Mesothelial cell of epicardium (in vitro differentiated cells): Measurements from ENCODE around the gene FGF6. TPM values are rescaled to one million over a fixed set of nuclear protein-coding genes. Genes with fewer than 3 reads are reported as not detected.

ENCODE experiments used
- DNase-seq, 2 experiments: peaks; one replicate each; pipeline ENCODE4 v3.0.0; 2021; ENCODE audit warnings: low spot score in 2 of 2; ENCODE audit not compliant: unreplicated experiment in 2 of 2
- H3K27ac Mint-ChIP-seq: 2 replicates; pipeline ENCODE4 v1.8.0; 2021; ENCODE audit warnings: mixed read lengths
- H3K27me3 Mint-ChIP-seq: 2 replicates; pipeline ENCODE4 v1.8.0; 2021; ENCODE audit warnings: low read depth, mixed read lengths
- H3K36me3 Mint-ChIP-seq: 2 replicates; pipeline ENCODE4 v1.8.0; 2021; ENCODE audit warnings: mixed read lengths
- H3K4me1 Mint-ChIP-seq: 2 replicates; pipeline ENCODE4 v1.8.0; 2021; ENCODE audit warnings: mixed read lengths
- H3K4me3 Mint-ChIP-seq: 2 replicates; pipeline ENCODE4 v1.8.0; 2021; ENCODE audit warnings: mild to moderate bottlenecking, moderate library complexity, mixed read lengths
- H3K9me3 Mint-ChIP-seq: 2 replicates; pipeline ENCODE4 v1.8.0; 2021; ENCODE audit warnings: mixed read lengths
- total RNA-seq: library from RNA; stranded (reverse); gene quantifications from 3 replicates; pipeline ENCODE4 v1.2.1, GENCODE V29; 2021
- TF ChIP-seq, protein P1 (sequence below): fragments of 200-600 bp; sonication (generic); IDR thresholded peaks from one replicate; pipeline ENCODE4 v1.5.0; 2021; ENCODE audit warnings: antibody characterized with exemption; ENCODE audit not compliant: unreplicated experiment

Gene FGF6
- total RNA-seq, 1 donor from 2014 or later: not detected

GRCh38 chr12:4450551-4451112, 5.0 kb upstream of the FGF6 start:
- TF ChIP-seq, protein P1, sequence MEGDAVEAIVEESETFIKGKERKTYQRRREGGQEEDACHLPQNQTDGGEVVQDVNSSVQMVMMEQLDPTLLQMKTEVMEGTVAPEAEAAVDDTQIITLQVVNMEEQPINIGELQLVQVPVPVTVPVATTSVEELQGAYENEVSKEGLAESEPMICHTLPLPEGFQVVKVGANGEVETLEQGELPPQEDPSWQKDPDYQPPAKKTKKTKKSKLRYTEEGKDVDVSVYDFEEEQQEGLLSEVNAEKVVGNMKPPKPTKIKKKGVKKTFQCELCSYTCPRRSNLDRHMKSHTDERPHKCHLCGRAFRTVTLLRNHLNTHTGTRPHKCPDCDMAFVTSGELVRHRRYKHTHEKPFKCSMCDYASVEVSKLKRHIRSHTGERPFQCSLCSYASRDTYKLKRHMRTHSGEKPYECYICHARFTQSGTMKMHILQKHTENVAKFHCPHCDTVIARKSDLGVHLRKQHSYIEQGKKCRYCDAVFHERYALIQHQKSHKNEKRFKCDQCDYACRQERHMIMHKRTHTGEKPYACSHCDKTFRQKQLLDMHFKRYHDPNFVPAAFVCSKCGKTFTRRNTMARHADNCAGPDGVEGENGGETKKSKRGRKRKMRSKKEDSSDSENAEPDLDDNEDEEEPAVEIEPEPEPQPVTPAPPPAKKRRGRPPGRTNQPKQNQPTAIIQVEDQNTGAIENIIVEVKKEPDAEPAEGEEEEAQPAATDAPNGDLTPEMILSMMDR: no peak
- H3K27ac Mint-ChIP-seq: no peak overlapping the region
- peaks cover 17% of the 10 kb centered on the region for H3K9me3 Mint-ChIP-seq
- DNase-seq: no peak
- H3K27me3 Mint-ChIP-seq: peaks cover 23% of the 10 kb centered on the region
- H3K4me1 Mint-ChIP-seq: peaks cover 11% of the 10 kb centered on the region
- no peaks in the 10 kb centered on the region for H3K36me3 Mint-ChIP-seq
- no peak overlapping the region for H3K4me3 Mint-ChIP-seq

DNA sequence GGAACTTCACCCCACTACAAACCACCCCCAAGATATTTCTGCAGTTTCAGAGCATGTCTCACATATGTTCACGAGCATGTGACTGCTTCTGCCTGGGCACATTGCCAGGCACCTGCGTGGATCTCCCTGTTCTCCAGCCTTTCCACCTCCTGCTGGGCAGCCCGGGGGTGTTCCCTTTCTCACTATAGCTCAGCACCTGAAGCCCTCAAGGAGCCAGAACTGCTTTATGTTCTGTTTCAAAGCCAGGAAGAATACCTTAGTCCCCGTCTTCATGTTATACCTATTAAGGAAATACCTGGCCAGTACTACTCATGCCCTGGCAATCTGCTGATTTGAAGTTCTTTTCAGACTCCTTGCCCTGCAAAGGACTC, 4.2 kb upstream of the FGF6 start:
- peaks cover 28% of the 10 kb centered on the region for H3K27me3 Mint-ChIP-seq
- no peak for DNase-seq
- TF ChIP-seq, protein P1: no peak
- no peaks in the 10 kb centered on the region for H3K36me3 Mint-ChIP-seq
- peaks cover 12% of the 10 kb centered on the region for H3K9me3 Mint-ChIP-seq
- H3K27ac Mint-ChIP-seq: no peak overlapping the region
- H3K4me3 Mint-ChIP-seq: no peak overlapping the region
- peaks cover 11% of the 10 kb centered on the region for H3K4me1 Mint-ChIP-seq

DNA sequence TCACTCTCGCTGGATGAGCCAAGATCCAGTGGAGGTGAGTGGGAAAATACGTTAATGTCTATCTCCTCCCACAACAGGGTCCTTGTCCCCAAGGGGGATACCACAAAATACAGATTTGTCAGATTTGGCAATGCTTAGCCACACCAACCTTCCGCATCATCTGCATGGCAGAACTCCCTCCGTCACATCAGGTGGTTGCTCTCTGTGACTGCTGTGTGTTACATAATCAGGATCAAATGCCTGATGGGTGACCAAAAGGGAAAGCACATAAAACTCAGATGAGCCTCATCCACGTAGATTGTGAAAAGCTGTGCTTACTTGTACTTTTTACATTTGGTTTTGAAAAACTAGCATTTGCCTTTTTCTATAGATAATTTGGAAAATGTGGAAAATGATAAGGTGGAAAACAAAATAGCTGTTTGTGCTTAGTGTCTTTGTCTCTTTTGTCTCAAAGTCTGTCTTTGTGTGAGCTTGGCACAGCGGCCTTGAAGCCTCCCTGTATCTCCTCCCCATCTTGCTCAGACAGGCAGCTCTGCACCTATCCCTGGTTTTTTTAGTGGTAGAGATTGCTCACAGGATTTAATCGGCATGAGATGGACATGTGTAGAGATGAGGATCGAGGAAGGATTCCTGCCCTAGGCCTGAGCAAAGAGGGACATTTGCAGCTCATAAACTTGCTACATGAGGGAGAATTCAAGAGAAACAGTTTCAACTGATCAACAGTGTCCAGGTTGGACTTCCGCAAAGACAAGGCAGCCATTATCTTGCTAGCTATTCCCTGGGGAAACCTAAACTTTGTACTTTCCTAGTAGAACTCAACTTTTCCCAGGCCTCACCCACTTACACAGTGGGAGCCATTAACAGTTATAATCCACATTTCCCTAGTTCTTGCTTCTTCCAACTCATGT, 3.6 kb upstream of the FGF6 start:
- DNase-seq: no peak
- peaks cover 11% of the 10 kb centered on the region for H3K9me3 Mint-ChIP-seq
- H3K27ac Mint-ChIP-seq: no peak overlapping the region
- H3K27me3 Mint-ChIP-seq: peaks cover 31% of the 10 kb centered on the region
- H3K4me3 Mint-ChIP-seq: no peak overlapping the region
- H3K36me3 Mint-ChIP-seq: no peaks in the 10 kb centered on the region
- TF ChIP-seq, protein P1: no peak
- peaks cover 11% of the 10 kb centered on the region for H3K4me1 Mint-ChIP-seq

DNA sequence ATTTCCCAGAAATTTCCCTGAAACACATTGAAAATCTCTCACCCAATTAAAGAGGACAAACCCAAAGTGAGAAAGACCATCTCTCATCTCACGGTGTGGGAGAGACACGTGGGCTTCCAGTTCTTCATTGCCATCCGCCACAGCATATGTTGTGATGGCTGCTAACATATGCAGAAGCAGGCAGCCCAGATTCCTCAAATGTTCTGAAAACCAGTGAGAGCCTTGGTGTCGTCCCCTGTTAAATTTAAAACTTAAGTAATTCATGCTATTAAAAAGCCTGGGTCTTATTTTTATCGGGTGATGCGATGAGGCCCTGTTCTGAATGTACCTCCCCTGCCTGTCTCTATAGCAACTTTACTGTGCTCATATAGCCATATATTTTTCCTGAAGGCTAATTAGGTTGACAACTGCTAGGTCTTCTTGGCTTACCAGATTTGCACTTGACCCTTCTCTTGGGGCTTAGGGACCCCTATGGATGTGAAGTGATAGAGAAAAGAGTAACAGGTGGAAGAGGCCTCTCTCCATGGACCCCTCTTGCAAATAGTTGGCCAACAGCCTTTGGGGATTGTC, 2.8 kb upstream of the FGF6 start:
- H3K27me3 Mint-ChIP-seq: peaks cover 34% of the 10 kb centered on the region
- DNase-seq: no peak
- peaks cover 11% of the 10 kb centered on the region for H3K4me1 Mint-ChIP-seq
- H3K36me3 Mint-ChIP-seq: no peaks in the 10 kb centered on the region
- no peak overlapping the region for H3K4me3 Mint-ChIP-seq
- peaks cover 4% of the 10 kb centered on the region for H3K9me3 Mint-ChIP-seq
- TF ChIP-seq, protein P1: no peak
- no peak overlapping the region for H3K27ac Mint-ChIP-seq

GRCh38 chr12:4447151-4447550, 1.5 kb upstream of the FGF6 start:
- Mint-ChIP-seq H3K36me3 (no peaks in the 10 kb centered on the region), H3K27ac (no peak overlapping the region), H3K27me3 (peaks cover 40% of the 10 kb centered on the region), H3K9me3 (no peaks in the 10 kb centered on the region), H3K4me3 (no peak overlapping the region), H3K4me1 (peaks cover 15% of the 10 kb centered on the region)
- DNase-seq: no peak
- TF ChIP-seq, protein P1: no peak
